PC-3 (cell line): ENCODE measurements around the gene MXRA7. TPM values are rescaled to one million over a fixed set of nuclear protein-coding genes. Genes with fewer than 3 reads are reported as not detected.

Experiments used
- ATAC-seq: fragments of 200-7000 bp; cut with Tn5 transposase; 2 replicates; pipeline ENCODE4 v1.9.1; 2020; ENCODE audit warnings: mild to moderate bottlenecking, moderate library complexity
- BruUV-seq: library from RNA; stranded (reverse); fragments of 400-500 nt; replicated peaks from 2 replicates; lab custom pipeline; 2021; lab: Mats Ljungman, UMichigan
- CTCF ChIA-PET: fragments of 300-600 bp; sonication (Branson Sonifier 250); formaldehyde crosslinking; loops from one replicate; lab custom pipeline; 2022; ENCODE audit warnings: antibody characterized with exemption; lab: Charles Lee
- POLR2A ChIA-PET: fragments of 300-600 bp; sonication (Branson Sonifier 250); formaldehyde crosslinking; loops from one replicate; lab custom pipeline; 2022; ENCODE audit warnings: antibody characterized with exemption; ENCODE audit not compliant: unreplicated experiment; lab: Charles Lee
- DNase-seq: peaks from one replicate; pipeline ENCODE4 v3.0.0-alpha.2; 2015
- H2AFZ ChIP-seq: fragments of 300-600 bp; sonication (generic); 2 replicates; pipeline ENCODE4 v1.6.0; 2016; ENCODE audit warnings: antibody characterized with exemption, low read length
- H3F3A ChIP-seq: fragments of 300-600 bp; sonication (generic); one replicate; pipeline ENCODE4 v1.6.0; 2017; ENCODE audit warnings: antibody characterized with exemption, low read length, control low read depth, mild to moderate bottlenecking; ENCODE audit not compliant: unreplicated experiment
- H3K27ac ChIP-seq: fragments of 300-600 bp; sonication (generic); 2 replicates; pipeline ENCODE4 v1.5.1; 2016; ENCODE audit warnings: mild to moderate bottlenecking, low read length
- H3K27me3 ChIP-seq: fragments of 300-600 bp; sonication (generic); 2 replicates; pipeline ENCODE4 v1.6.1; 2016; ENCODE audit warnings: low read length, mixed read lengths
- H3K36me3 ChIP-seq: fragments of 300-600 bp; sonication (generic); 2 replicates; pipeline ENCODE4 v1.6.1; 2016; ENCODE audit warnings: low read depth, mixed run types, low read length, mixed read lengths
- H3K4me1 ChIP-seq: fragments of 300-600 bp; sonication (generic); 2 replicates; pipeline ENCODE4 v1.5.1; 2016; ENCODE audit warnings: low read length; ENCODE audit not compliant: insufficient read depth
- H3K4me2 ChIP-seq: fragments of 300-600 bp; sonication (generic); 2 replicates; pipeline ENCODE4 v1.6.0; 2016; ENCODE audit warnings: low read length
- H3K4me3 ChIP-seq: fragments of 300-600 bp; sonication (generic); 2 replicates; pipeline ENCODE4 v1.5.1; 2016; ENCODE audit warnings: mild to moderate bottlenecking, low read length, mixed read lengths
- H3K79me2 ChIP-seq: fragments of 300-600 bp; sonication (generic); 2 replicates; pipeline ENCODE4 v1.6.1; 2017; ENCODE audit warnings: low read length, mixed read lengths
- H3K9ac ChIP-seq: fragments of 300-600 bp; sonication (generic); 2 replicates; pipeline ENCODE4 v1.6.0; 2016; ENCODE audit warnings: mild to moderate bottlenecking, low read length
- H3K9me2 ChIP-seq: fragments of 300-600 bp; sonication (generic); replicated peaks from 2 replicates; pipeline ENCODE4 v1.6.1; 2016; ENCODE audit warnings: mixed run types, low read length, mixed read lengths
- H3K9me3 ChIP-seq: fragments of 300-600 bp; sonication (generic); 2 replicates; pipeline ENCODE4 v1.6.1; 2016; ENCODE audit warnings: low read length, mixed read lengths
- H4K20me1 ChIP-seq: fragments of 300-600 bp; sonication (generic); 2 replicates; pipeline ENCODE4 v1.6.1; 2016; ENCODE audit warnings: low read length, mixed read lengths
- CTCF ChIP-seq: fragments of 300-600 bp; sonication (generic); conservative IDR thresholded peaks from 2 replicates; pipeline ENCODE4 v1.5.1; 2017; ENCODE audit warnings: antibody characterized with exemption, low read depth, mild to moderate bottlenecking, low read length
- EZH2 ChIP-seq: fragments of 300-600 bp; sonication (generic); IDR thresholded peaks from one replicate; pipeline ENCODE4 v1.6.1; 2017; ENCODE audit warnings: antibody characterized with exemption, mild to moderate bottlenecking, low read length; ENCODE audit not compliant: unreplicated experiment
- EZH2phosphoT487 ChIP-seq: fragments of 300-600 bp; sonication (generic); IDR thresholded peaks from 2 replicates; pipeline ENCODE4 v1.6.1; 2018; ENCODE audit warnings: mild to moderate bottlenecking, antibody characterized with exemption, low read length, borderline replicate concordance
- intact Hi-C: fragments of 100-400 bp; cut with micrococcal nuclease; formaldehyde crosslinking; loops from 2 replicates; pipeline ENCODE4 v1.9.0; 2023
- total RNA-seq: library from RNA; depleted of rRNA; stranded (reverse); fragments of >200 nt; gene quantifications from 2 replicates; pipeline ENCODE4 v1.2.3, GENCODE V29; 2014

MXRA7 gene
- total RNA-seq, 1 experiment from 2014 or later, result 98.3 TPM

- H3K9ac ChIP-seq, result no peak overlapping the region
- no peaks in the 10 kb centered on the region for H4K20me1 ChIP-seq
- no peaks in the 10 kb centered on the region for H3K79me2 ChIP-seq
- BruUV-seq, result no TSS peak
- no peak overlapping the region for H2AFZ ChIP-seq
- no peak overlapping the region for H3K27ac ChIP-seq
- ChIA-PET POLR2A (no interaction called here), CTCF (interaction anchor here (0.7 kb wide), 1 partner anchor 15 kb away, joined by 4 read pairs; no protein-coding TSS in a partner anchor)
- H3K4me3 ChIP-seq, result no peak overlapping the region
- H3K9me2 ChIP-seq, result no peaks in the 10 kb centered on the region
- TF ChIP-seq EZH2phosphoT487 (no peak), CTCF (no peak), EZH2 (no peak)
- H3K9me3 ChIP-seq, result no peaks in the 10 kb centered on the region
- peaks cover 10% of the 10 kb centered on the region for H3K4me1 ChIP-seq
- DNase-seq (no peak), ATAC-seq (no peak)
- H3K4me2 ChIP-seq, result no peak overlapping the region
- intact Hi-C loops, result no loop called here
- no peaks in the 10 kb centered on the region for H3F3A ChIP-seq
- H3K27me3 ChIP-seq, result no peaks in the 10 kb centered on the region
- no peaks in the 10 kb centered on the region for H3K36me3 ChIP-seq
Observed at GRCh38 chr17:76695059-76695831, 15.5 kb downstream of the MXRA7 start.

GRCh38 chr17:76691379-76692191 is 19.2 kb downstream of the MXRA7 start:
- no peak overlapping the region for H2AFZ ChIP-seq
- intact Hi-C loops, result no loop called here
- H4K20me1 ChIP-seq, result no peaks in the 10 kb centered on the region
- ATAC-seq (no peak), DNase-seq (no peak)
- H3K9me3 ChIP-seq, result no peaks in the 10 kb centered on the region
- ChIA-PET CTCF (interaction anchor here (1.8 kb wide), 1 partner anchor 10 kb away, joined by 6 read pairs; no protein-coding TSS in a partner anchor), POLR2A (interaction anchor here (0.5 kb wide), 1 partner anchor 113 kb away, joined by 3 read pairs; no protein-coding TSS in a partner anchor)
- no peaks in the 10 kb centered on the region for H3K79me2 ChIP-seq
- no TSS peak for BruUV-seq
- no peak overlapping the region for H3K9ac ChIP-seq
- H3K4me3 ChIP-seq, result no peak overlapping the region
- H3K27ac ChIP-seq, result no peak overlapping the region
- H3K36me3 ChIP-seq, result no peaks in the 10 kb centered on the region
- no peak overlapping the region for H3K4me2 ChIP-seq
- TF ChIP-seq EZH2phosphoT487 (no peak), EZH2 (no peak), CTCF (no peak)
- H3K4me1 ChIP-seq, result peaks cover 19% of the 10 kb centered on the region
- no peaks in the 10 kb centered on the region for H3K27me3 ChIP-seq
- no peaks in the 10 kb centered on the region for H3K9me2 ChIP-seq
- no peaks in the 10 kb centered on the region for H3F3A ChIP-seq
